Measurements from ENCODE around the gene TRH.

- TF ChIP-seq CTCF (IDR thresholded peaks at IDR 0.05; ENCODE audit: poor library complexity, severe bottlenecking) (no peak), EZH2 (IDR thresholded peaks at IDR 0.05; ENCODE audit: borderline replicate concordance, insufficient read depth, low read length, poor library complexity, severe bottlenecking) (no peak), REST (IDR thresholded peaks at IDR 0.05; ENCODE audit: borderline replicate concordance) (no peak), SMC3 (conservative IDR thresholded peaks at IDR 0.05; ENCODE audit: poor library complexity) (no peak), TAF1 (IDR thresholded peaks at IDR 0.05; ENCODE audit: low read depth) (no peak), RAD21 (conservative IDR thresholded peaks at IDR 0.05) (no peak), EP300 (conservative IDR thresholded peaks at IDR 0.05; ENCODE audit: poor library complexity, severe bottlenecking) (no peak), POLR2AphosphoS5 (IDR thresholded peaks at IDR 0.05) (no peak)
Observed at GRCh38 chr3:129967761-129968160, 6.8 kb upstream of the TRH start.
